Adipocyte (in vitro differentiated cells): ENCODE data around the gene PCBP3.
A peak's percentile ranks its signal among the peaks of the same experiment; 100 is the strongest.

Experiments used
- DNase-seq: peaks from one replicate; pipeline ENCODE4 v3.0.0-alpha.2; 2015; ENCODE audit warnings: low read depth
- H3K27me3 ChIP-seq: replicated peaks from 2 replicates; pipeline ENCODE4 v1.7.0; 2013; ENCODE audit warnings: mild to moderate bottlenecking, low read length, moderate library complexity; ENCODE audit not compliant: control insufficient read depth, insufficient read depth
- H3K36me3 ChIP-seq: 2 replicates; pipeline ENCODE4 v1.7.0; 2013; ENCODE audit warnings: low read length, mild to moderate bottlenecking, moderate library complexity; ENCODE audit not compliant: control insufficient read depth, insufficient read depth, severe bottlenecking
- H3K4me1 ChIP-seq: 2 replicates; pipeline ENCODE4 v1.7.0; 2013; ENCODE audit warnings: mild to moderate bottlenecking, low read length, moderate library complexity; ENCODE audit not compliant: control insufficient read depth, insufficient read depth
- H3K4me3 ChIP-seq: 2 replicates; pipeline ENCODE4 v1.7.0; 2013; ENCODE audit warnings: mild to moderate bottlenecking, low read length, moderate library complexity
- H3K9ac ChIP-seq: 2 replicates; pipeline ENCODE4 v1.7.0; 2013; ENCODE audit warnings: mild to moderate bottlenecking, low read length, moderate library complexity
- H3K9me3 ChIP-seq: 2 replicates; pipeline ENCODE4 v1.7.0; 2013; ENCODE audit warnings: mild to moderate bottlenecking, low read length, moderate library complexity; ENCODE audit not compliant: control insufficient read depth

PCBP3 gene

GRCh38 chr21:45918011-45918410 is 274.5 kb downstream of the PCBP3 start:
- Histone ChIP-seq H3K9ac (no peak overlapping the region), H3K36me3 (peaks cover 3% of the 10 kb centered on the region), H3K4me3 (no peak overlapping the region), H3K9me3 (no peaks in the 10 kb centered on the region), H3K4me1 (peaks cover 18% of the 10 kb centered on the region), H3K27me3 (no peaks in the 10 kb centered on the region)
- no peak for DNase-seq

GRCh38 chr21:45918835-45919447 is 275.4 kb downstream of the PCBP3 start:
- no peak for DNase-seq
- Histone ChIP-seq H3K9me3 (no peaks in the 10 kb centered on the region), H3K9ac (no peak overlapping the region), H3K4me3 (no peak overlapping the region), H3K27me3 (no peaks in the 10 kb centered on the region), H3K4me1 (peaks cover 24% of the 10 kb centered on the region), H3K36me3 (peaks cover 3% of the 10 kb centered on the region)

- Histone ChIP-seq H3K9ac (no peak overlapping the region), H3K4me1 (peaks cover 24% of the 10 kb centered on the region), H3K27me3 (no peaks in the 10 kb centered on the region), H3K4me3 (no peak overlapping the region), H3K36me3 (peaks cover under 1% of the 10 kb centered on the region), H3K9me3 (no peaks in the 10 kb centered on the region)
- no peak for DNase-seq
Measured at GRCh38 chr21:45919593-45919992, 276.1 kb downstream of the PCBP3 start.

GRCh38 chr21:45920824-45921600 is 277.5 kb downstream of the PCBP3 start:
- Histone ChIP-seq H3K36me3 (no peaks in the 10 kb centered on the region), H3K4me1 (peaks cover 20% of the 10 kb centered on the region), H3K9ac (no peak overlapping the region)

GRCh38 chr21:45921917-45922316 is 278.4 kb downstream of the PCBP3 start:
- no peak overlapping the region for H3K9ac ChIP-seq
- H3K4me1 ChIP-seq, result peaks cover 11% of the 10 kb centered on the region
- no peak overlapping the region for H3K4me3 ChIP-seq
- H3K36me3 ChIP-seq, result no peaks in the 10 kb centered on the region
- DNase-seq, result no peak
- H3K27me3 ChIP-seq, result no peaks in the 10 kb centered on the region
- H3K9me3 ChIP-seq, result no peaks in the 10 kb centered on the region

More at GRCh38 chr21:45920824-45921600, 277.5 kb downstream of the PCBP3 start:
- no peak overlapping the region for H3K4me3 ChIP-seq
- no peaks in the 10 kb centered on the region for H3K9me3 ChIP-seq
- DNase-seq, result peak; percentile 68
- H3K27me3 ChIP-seq, result no peaks in the 10 kb centered on the region

GRCh38 chr21:45922648-45923047 is 279.1 kb downstream of the PCBP3 start:
- Histone ChIP-seq H3K9ac (no peak overlapping the region), H3K27me3 (no peaks in the 10 kb centered on the region), H3K36me3 (no peaks in the 10 kb centered on the region), H3K4me1 (peaks cover 11% of the 10 kb centered on the region), H3K4me3 (no peak overlapping the region), H3K9me3 (no peaks in the 10 kb centered on the region)
- DNase-seq, result no peak

GRCh38 chr21:45923146-45923545 is 279.6 kb downstream of the PCBP3 start:
- no peak overlapping the region for H3K4me3 ChIP-seq
- peak; percentile 94 for DNase-seq
- H3K9ac ChIP-seq, result peak overlapping the region; percentile 30
- H3K4me1 ChIP-seq, result peaks cover 11% of the 10 kb centered on the region
- no peaks in the 10 kb centered on the region for H3K9me3 ChIP-seq
- H3K36me3 ChIP-seq, result no peaks in the 10 kb centered on the region
- no peaks in the 10 kb centered on the region for H3K27me3 ChIP-seq

GRCh38 chr21:45926281-45926680 is 282.8 kb downstream of the PCBP3 start:
- no peak for DNase-seq

GRCh38 chr21:45927032-45927431 is 283.5 kb downstream of the PCBP3 start:
- DNase-seq, result no peak
- no peak overlapping the region for H3K4me3 ChIP-seq
- no peak overlapping the region for H3K9ac ChIP-seq
- no peaks in the 10 kb centered on the region for H3K27me3 ChIP-seq
- H3K4me1 ChIP-seq, result peaks cover 11% of the 10 kb centered on the region
- H3K36me3 ChIP-seq, result no peaks in the 10 kb centered on the region
- no peaks in the 10 kb centered on the region for H3K9me3 ChIP-seq

More at GRCh38 chr21:45926281-45926680, 282.8 kb downstream of the PCBP3 start:
- no peaks in the 10 kb centered on the region for H3K9me3 ChIP-seq
- no peaks in the 10 kb centered on the region for H3K27me3 ChIP-seq
- H3K4me1 ChIP-seq, result peaks cover 11% of the 10 kb centered on the region
- H3K36me3 ChIP-seq, result no peaks in the 10 kb centered on the region
- H3K4me3 ChIP-seq, result no peak overlapping the region
- no peak overlapping the region for H3K9ac ChIP-seq

GRCh38 chr21:45927851-45928850 is 284.6 kb downstream of the PCBP3 start:
- no peak overlapping the region for H3K9ac ChIP-seq
- no peak overlapping the region for H3K4me3 ChIP-seq
- no peaks in the 10 kb centered on the region for H3K27me3 ChIP-seq
- H3K36me3 ChIP-seq, result peaks cover 3% of the 10 kb centered on the region
- H3K4me1 ChIP-seq, result peaks cover 4% of the 10 kb centered on the region
- no peaks in the 10 kb centered on the region for H3K9me3 ChIP-seq
- DNase-seq, result no peak

GRCh38 chr21:45929449-45929848 is 285.9 kb downstream of the PCBP3 start:
- no peak overlapping the region for H3K9ac ChIP-seq
- no peak for DNase-seq

More at GRCh38 chr21:45929449-45929848, 285.9 kb downstream of the PCBP3 start:
- H3K36me3 ChIP-seq, result peaks cover 3% of the 10 kb centered on the region
- H3K9me3 ChIP-seq, result peaks cover under 1% of the 10 kb centered on the region
- H3K27me3 ChIP-seq, result no peaks in the 10 kb centered on the region
- no peaks in the 10 kb centered on the region for H3K4me1 ChIP-seq
- H3K4me3 ChIP-seq, result no peak overlapping the region
